HG02571 (cell line): Measurements from ENCODE around the gene WDR20.
"Not testable (repeated sequence)": the region's sequence is repeated elsewhere in the genome, so short reads cannot be mapped to it uniquely, and the experiment has no call there.

ENCODE experiments used
- ATAC-seq: cut with Tn5 transposase; IDR thresholded peaks from one replicate; pipeline ENCODE4 v1.9.1; 2021; ENCODE audit warnings: mild to moderate bottlenecking, moderate library complexity; ENCODE audit not compliant: unreplicated experiment

Gene WDR20

DNA sequence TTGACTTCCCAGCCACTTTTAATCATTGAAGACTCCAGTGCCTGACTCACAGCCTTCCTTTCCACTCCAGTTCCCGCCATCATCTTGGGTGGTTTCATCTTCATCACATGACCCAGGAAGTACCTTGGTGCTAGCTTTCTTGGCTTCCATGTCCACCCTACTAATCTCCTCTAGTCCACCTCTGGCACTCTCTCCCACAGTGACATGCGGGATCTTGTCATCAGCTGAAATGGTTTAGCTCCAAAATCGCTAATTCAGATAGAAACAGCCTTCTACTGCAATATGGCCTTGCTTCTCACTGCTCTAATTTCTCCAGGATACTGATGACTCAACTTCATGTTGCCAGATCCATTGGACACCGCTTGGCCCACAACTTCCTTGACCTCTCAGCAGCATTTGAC lies 24.5 kb downstream of the WDR20 start:
- no peak for ATAC-seq

DNA sequence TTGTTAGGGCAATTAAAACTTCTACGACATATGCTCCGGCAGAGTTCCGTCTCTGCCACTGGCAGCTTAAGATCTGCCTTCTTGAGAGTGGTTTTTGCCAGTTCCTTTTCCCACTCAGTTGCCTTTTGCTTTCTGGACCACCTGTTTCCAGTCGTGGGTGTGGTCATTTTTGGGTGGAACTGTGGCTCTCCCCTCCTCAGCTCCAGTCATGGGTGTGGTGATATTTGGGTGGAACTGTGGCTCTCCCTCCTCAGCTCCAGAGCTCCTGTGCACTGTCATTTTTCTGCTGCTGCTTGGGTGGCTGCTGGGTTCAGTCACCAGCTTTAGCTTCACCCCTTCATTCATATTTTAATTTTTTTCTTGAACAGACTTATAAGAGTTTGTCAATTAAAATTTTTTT lies 25.3 kb downstream of the WDR20 start:
- no peak for ATAC-seq

DNA sequence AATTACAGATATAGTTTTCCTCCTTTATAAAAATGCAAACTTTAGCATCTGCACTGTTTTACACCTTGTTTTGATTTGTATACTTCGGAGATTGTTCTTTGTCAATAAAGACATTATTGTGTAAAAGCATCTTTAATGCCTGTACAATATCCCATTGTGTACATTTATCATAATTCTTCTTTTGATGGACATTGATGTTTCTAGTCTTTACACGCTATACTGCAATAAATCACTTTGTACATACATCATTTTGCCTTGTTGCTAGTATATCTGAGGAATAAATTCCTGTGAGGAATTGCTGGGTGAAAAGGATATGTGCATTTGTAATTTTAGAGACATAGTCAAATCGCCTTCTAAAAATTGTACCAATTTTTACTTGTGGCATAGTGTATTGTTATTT lies 30.4 kb downstream of the WDR20 start:
- no peak for ATAC-seq

DNA sequence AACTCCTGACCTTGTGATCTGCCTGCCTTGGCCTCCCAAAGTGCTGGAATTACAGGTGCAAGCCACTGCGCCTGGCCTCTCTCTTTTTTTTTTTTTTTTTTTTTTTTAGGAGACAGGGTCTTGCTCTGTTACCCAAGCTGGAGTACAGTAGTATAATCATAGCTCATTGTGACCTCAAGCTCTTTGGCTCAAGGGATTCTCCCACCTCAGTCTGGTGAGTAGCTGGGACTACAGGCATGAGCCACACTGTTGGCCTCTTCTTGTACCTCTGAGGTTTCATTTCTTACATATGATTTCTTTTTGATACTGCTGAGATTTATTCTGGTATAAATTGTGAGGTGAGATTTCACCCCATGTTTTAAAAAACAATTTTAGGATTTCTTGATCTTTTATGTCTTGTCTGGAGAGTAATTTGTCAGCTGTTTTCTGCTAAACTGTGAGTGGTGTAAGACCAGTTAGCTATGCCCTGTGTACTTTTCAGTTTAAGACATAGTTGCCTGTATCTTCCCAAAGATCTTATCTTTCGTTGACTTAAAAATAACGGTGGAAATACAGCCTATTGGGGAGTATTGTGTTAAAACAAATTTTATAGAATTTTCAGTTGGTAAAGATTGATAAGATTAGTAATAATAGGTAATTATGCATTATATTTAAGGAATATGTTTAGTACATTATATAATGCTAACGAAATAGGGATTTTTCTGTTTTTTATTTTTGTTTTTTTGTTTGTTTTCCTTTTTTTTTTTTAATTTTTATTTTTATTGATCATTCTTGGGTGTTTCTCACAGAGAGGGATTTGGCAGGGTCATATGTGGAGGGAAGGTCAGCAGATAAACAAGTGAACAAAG lies 31.7 kb downstream of the WDR20 start:
- ATAC-seq = no peak

DNA sequence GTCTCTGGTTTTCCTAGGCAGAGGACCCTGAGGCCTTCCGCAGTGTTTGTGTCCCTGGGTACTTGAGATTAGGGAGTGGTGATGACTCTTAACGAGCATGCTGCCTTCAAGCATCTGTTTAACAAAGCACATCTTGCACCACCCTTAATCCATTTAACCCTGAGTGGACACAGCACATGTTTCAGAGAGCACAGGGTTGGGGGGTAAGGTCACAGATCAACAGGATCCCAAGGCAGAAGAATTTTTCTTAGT lies 32.2 kb downstream of the WDR20 start:
- ATAC-seq = not testable (repeated sequence)

DNA sequence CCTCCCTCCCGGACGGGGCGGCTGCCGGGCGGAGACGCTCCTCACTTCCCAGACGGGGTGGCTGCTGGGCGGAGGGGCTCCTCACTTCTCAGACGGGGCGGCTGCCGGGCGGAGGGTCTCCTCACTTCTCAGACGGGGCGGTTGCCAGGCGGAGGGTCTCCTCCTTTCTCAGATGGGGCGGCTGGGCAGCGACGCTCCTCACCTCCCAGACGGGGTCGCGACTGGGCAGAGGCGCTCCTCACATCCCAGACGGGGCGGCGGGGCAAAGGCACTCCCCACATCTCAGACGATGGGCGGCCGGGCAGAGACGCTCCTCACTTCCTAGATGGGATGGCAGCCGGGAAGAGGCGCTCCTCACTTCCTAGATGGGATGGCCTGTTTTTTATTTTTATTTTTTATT lies 33.0 kb downstream of the WDR20 start:
- not testable (repeated sequence) for ATAC-seq

DNA sequence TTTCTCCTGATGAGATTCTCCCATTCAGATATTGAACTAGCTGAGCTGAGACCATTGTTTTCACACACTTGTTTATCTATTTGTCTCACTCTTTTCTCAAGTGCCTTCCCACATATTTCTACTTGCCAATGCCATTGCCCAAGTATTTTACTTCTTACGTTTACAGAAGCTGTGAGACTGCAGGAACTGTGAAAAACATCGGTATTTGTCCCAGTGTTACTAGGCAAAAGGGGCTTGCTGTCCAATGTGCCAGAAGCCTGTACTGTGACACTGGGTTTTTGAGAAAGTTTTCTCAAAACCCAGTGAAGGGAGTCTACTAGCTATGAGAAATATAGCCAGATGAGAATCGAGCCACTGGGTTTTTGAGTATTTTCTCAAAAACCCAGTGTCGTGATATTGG lies 37.5 kb downstream of the WDR20 start:
- ATAC-seq = no peak

DNA sequence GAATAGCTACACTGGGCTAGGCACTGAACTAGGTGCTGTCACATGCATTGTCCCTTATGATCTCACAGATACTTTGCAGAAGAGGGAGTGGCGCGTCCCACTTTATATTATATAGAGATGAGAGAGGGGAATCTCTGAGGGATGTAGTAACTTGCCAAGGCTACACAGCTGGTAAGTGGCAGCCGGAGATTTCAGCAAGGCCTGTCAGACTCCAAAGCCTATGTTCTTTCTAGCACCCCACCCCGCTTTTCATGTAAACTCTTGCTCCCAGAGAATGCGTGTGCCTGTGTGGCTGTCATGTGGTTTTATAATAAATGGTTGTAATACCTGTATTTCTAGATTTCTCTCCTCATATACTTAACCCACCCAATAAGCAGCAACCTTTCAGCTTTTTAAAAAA lies 39.1 kb downstream of the WDR20 start:
- ATAC-seq = no peak

DNA sequence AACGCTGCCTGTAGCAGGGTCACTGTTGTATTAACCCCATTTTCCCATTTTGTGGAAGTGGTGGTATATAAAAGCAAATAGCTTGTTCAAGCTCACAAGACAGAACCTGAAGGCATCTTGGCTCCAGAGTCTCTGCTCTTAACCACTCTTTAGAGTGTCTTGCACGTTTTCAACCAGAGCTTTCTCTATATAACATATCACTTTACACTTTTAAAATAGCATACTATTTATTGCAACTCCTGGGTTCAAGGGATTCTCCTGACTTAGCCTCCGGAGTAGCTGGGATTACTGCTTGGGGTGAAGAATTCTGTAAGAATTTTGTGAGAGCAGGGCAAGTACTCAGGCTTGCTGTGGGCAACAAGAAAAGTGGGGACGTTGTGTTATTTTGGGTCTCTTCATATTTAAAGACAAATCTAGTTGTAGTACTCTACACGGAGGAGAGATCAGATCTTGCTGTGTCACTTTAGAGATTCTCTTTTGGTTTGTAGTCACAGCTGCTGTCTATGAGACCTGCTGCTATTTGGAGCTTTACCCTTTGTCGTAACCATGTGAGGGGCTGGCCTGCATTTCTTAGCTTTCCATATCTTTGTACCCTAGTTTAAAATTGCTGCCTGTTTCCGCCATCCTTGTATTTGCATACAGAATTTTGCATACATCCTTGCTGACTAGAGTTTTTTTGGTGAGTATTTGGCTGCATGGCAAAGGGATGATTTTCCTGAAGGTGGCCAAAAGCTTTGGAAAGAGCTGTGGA lies 40.7 kb downstream of the WDR20 start:
- ATAC-seq = no peak

DNA sequence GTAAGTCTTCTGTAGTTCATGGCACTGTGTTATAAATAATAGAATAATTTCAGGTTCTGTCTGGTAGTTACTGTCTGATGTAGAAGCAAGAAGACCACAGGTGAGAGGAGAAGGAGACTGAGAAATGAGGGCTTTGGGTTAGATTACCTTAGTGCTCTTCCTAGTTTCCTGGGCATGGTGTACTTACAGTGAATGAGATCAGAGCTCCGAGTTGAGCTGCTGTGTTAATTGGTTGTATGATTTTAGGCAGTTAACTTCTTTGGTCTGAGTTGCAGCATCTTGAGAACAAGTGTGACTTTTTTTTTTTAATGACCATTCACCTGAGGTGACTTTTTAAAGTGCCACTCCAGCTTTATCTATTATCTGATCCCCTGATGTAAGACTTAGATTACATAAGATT lies 41.5 kb downstream of the WDR20 start:
- ATAC-seq = no peak

DNA sequence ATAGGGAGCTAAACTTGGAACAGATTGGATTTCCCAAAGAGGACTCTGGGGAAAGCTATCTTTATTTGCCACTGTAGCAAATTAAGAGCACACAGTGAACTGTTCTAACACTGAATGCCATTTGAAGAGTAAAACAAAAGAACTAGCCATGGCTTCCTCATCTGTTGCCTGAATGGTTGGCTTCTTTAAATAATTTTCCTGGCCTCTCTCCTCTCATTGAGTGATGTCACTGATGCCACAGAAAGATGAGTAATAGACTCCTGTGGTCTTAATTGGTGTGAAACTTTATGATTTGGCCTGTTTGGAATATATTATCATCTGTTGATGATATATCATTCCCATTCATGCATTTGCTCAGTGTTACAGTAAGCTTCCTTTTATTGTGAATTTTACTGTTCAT lies 42.5 kb downstream of the WDR20 start:
- no peak for ATAC-seq

DNA sequence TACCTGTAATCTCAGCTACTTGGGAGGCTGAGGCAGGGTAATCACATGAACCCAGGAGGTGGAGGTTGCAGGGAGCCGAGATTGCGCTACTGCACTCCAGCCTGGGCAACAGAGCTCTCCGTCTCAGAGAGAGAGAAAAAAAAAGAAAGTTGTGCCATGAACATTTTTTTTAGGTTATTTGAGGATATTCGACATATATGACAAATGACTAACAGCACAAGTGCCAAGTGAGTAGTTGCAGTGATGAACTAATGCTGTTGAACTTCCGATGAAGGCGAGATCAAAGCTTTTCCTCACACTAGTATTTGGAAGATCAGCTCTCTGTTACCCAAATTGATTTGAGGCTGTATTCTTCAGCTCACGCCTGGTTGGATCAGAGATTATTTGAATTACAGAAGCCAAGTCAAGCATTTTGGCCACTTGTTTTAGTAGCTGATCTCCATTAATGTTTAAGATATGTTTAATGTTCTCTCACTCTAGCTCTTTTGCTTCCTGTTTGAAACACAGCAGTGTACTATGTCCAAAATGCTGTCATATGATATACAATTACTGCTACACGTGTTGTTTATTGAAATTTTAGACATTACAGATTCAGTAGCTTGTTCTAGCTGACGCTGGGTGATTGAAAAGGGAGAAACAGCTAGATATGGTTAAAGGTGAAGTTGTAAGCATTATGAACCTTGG lies 43.4 kb downstream of the WDR20 start:
- ATAC-seq = no peak

DNA sequence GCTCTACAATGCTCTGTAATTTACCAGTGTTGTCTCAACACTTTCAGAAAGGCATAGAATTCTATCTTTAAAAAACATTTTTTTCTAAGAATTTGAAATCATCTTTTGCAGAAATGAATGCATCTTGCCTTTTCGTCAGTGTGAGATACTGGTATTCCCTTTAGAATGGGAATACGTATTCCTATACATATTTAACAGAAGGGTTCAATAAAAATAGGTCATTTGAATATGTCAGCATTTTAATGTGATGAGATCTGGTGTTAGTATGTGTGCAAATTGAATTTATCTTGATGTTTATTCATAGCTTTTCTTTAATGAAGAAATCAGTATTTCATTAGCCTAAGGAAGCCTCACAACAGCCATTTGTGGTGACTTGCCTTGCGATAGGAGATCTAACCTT lies 44.2 kb downstream of the WDR20 start:
- ATAC-seq = no peak

DNA sequence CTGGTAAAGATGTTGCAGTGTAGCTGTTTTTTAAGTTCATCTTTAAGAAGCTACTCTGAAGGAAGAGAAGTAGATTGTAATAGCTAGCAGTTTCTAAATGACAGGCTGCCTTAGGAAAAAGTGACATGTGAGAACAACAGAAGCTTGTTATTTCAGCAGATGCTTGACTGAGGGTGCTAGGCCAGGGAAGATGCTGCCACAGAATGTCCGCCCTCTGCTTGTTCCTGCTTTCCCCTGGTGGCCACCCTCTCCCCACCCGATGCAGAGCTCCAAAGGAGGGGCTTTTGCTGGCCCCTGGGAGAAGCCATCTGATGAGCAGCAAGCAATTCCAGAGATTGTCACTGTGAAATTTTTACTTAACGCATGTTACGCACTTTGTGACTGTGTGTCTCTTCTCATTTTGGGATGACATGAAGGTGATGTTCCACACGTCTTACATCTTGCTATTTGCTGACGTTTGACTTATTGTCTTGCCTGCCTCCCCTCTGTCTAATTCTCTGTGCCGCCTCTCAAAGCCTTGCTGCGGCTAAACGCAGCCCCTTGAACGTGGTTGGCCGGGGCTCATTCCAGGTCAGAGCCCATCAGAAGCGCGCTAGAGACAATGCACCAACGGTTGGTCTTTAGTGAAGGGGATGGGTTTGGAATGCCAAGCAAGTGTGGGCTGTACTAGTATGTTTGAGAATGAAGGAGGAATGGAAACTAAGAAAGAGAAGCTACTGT lies 44.8 kb downstream of the WDR20 start:
- ATAC-seq = no peak

DNA sequence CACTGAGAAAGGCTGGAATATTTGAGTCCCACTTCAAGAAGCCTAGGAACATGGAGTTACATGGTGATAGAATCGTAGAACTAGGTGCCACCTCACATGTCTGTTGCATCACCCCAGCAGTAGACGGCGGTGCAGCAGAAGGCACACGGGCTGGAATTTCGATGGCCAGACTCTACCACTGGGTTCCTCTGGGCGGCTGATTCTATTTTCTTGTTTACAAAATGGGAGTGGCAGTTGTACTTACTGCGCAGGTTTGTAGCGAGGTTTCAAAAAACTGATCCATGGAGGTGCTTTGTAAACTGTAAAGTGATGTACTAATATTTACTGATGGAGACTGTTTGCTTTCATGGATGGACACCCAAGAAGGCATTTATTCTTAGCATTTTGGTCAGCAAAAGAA lies 45.7 kb downstream of the WDR20 start:
- ATAC-seq = no peak

DNA sequence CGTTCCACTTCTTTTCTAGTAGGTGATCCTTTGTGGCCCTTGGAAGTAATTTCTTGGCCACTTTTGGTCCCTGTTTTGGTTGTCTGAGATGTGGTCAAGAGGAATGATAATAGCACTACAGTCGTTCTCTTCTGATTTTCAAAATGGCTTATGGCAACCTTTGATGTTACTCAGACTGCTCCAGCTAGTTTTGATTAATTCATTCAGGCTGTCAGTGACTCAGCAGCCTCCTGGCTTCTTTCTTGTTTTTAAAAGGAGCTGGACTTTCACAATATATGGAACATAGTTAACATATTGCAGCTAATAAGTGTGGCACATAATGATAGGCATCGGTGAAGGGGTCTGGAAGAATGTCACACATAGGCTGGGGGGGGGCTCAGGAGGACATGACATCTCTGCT lies 47.3 kb downstream of the WDR20 start:
- ATAC-seq = no peak

DNA sequence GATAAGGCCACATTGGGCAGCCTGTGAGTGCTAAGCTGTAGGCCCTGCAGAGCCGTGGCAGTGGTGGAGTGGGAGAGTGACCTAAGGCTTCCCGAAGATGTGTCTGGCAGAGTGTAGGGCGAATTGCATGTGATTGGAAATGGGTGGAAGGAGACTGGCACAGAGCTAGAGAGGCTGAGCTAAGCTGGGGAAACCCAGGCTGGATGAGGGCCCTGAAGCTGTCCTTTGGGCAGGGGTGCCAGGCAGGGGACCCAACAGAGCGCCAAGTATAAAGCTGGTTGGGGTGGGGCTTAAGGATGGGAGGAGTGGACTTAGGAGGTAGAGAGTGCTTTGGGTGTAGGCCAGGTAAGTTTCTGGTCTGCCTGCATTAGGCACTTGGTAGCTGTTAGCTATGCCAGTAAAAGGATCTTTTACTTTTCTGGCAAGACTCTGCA lies 47.9 kb downstream of the WDR20 start:
- ATAC-seq = no peak

DNA sequence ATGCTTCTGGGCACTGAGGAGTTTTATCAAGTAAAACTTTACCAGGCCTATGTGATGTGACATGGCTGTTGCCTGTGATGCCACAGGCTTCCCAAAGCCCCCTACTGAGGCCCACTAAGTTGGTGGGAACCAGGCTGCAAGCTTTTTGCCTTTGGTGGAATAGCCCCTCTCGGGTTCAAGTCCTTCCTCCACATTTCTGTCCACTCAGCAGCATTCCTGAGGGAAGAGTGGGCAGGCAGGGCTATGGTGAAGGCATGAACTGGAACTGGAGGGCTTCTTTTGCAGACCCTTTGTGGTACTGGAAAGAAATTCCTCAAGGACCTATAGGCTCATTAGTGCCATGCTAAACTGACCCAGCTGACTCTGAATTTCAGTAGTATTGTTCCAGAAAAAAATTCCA lies 48.5 kb downstream of the WDR20 start:
- no peak for ATAC-seq

DNA sequence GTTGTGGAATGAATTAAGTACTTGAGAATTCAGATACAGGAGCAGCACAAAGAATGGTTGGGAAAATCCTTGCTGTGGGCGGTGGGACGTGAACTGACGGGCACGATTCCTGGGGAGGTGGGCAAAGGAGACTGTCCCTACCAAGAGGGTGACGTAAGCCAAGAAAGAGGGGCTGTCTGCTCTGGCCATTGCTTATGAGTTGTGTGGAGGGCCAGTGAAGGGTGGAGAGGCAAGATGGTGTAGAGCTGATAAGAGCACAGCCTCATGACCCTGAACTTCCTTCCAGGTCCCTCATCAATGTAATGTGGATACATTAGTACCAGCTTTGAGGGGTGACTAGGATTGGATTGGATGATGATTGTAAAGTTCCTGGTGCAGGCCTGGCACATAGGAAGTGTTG lies 50.2 kb downstream of the WDR20 start:
- ATAC-seq = no peak

DNA sequence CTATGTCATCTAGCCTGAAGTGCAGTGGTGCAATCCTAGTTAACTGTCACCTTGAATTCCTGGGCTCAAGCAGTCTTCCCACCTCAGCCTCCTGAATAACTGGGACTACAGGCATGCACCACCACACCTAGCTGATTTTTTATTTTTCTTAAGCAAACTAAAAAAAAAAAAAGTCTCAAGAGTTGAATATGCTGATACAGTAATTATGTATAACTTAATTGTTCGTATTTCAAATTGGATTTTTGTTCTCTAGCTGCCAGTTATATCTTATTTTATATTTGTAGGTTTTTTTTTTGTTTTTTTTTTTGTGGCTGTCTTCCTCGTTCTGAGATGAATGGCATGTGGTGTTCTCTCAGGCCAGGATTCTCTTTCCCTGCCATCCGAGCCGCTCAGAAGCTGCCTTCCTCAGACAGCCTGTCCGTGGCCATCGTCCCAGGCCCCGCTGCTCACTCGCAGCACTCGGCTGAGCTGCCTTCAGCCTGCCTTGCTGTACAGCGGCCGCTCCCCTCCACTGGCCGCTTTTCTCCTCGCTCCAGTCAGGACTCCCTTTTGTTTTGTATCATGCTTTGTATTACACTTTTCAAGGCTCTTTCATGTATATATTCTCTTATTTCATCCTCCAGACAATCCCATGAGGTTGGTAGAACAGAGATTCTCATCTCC lies 53.3 kb downstream of the WDR20 start:
- ATAC-seq = no peak

DNA sequence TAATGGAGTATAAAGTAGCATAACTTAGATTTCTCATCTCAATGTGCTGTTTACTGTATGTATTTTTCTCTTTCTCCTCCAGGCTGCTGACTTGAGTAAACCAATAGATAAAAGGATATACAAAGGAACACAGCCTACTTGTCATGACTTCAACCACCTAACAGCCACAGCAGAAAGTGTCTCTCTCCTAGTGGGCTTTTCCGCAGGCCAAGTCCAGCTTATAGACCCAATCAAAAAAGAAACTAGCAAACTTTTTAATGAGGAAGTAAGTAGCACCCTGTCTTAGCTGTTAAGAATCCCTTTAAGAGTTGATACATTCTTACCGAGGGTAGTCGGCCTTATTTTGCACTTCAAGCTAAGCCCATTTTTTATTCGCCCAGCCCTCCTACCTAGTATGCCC lies 55.2 kb downstream of the WDR20 start:
- ATAC-seq = no peak
